Hepatocyte (in vitro differentiated cells): ENCODE measurements around the gene SLC25A14. TPM values are rescaled to one million over a fixed set of nuclear protein-coding genes. Genes with fewer than 3 reads are reported as not detected.
A peak's percentile ranks its signal among the peaks of the same experiment; 100 is the strongest.

ENCODE experiments used
- DNase-seq: peaks from one replicate; pipeline ENCODE4 v3.0.0-alpha.2; 2016; ENCODE audit warnings: low spot score
- H2AFZ ChIP-seq: fragments of 200-600 bp; sonication (generic); 2 replicates; pipeline ENCODE4 v1.6.0; 2016; ENCODE audit warnings: antibody characterized with exemption, mild to moderate bottlenecking
- H3K27ac ChIP-seq: fragments of 200-600 bp; sonication (generic); 2 replicates; pipeline ENCODE4 v1.5.1; 2016; ENCODE audit warnings: mild to moderate bottlenecking
- H3K27me3 ChIP-seq: fragments of 200-600 bp; sonication (generic); 2 replicates; pipeline ENCODE4 v1.6.1; 2016
- H3K36me3 ChIP-seq: fragments of 200-600 bp; sonication (generic); replicated peaks from 2 replicates; pipeline ENCODE4 v1.5.1; 2016; ENCODE audit warnings: low read depth; ENCODE audit not compliant: insufficient read depth
- H3K4me1 ChIP-seq: fragments of 200-600 bp; sonication (generic); 2 replicates; pipeline ENCODE4 v1.5.1; 2016; ENCODE audit warnings: mild to moderate bottlenecking, moderate library complexity; ENCODE audit not compliant: insufficient read depth
- H3K4me2 ChIP-seq: fragments of 200-600 bp; sonication (generic); 2 replicates; pipeline ENCODE4 v1.6.0; 2016
- H3K4me3 ChIP-seq: fragments of 200-600 bp; sonication (generic); 2 replicates; pipeline ENCODE4 v1.5.1; 2016; ENCODE audit warnings: mild to moderate bottlenecking
- H3K79me2 ChIP-seq: fragments of 200-600 bp; sonication (generic); 2 replicates; pipeline ENCODE4 v1.6.0; 2017; ENCODE audit warnings: mild to moderate bottlenecking
- H3K9me2 ChIP-seq: fragments of 200-600 bp; sonication (generic); replicated peaks from 2 replicates; pipeline ENCODE4 v1.6.0; 2017; ENCODE audit warnings: mild to moderate bottlenecking; ENCODE audit not compliant: insufficient read depth
- H3K9me3 ChIP-seq: fragments of 200-600 bp; sonication (generic); 2 replicates; pipeline ENCODE4 v1.5.1; 2016; ENCODE audit warnings: low read depth, mild to moderate bottlenecking
- H4K20me1 ChIP-seq: fragments of 200-600 bp; sonication (generic); 2 replicates; pipeline ENCODE4 v1.6.0; 2016; ENCODE audit warnings: mild to moderate bottlenecking; ENCODE audit not compliant: insufficient read depth, poor library complexity, severe bottlenecking
- EZH2 ChIP-seq: fragments of 200-600 bp; sonication (generic); IDR thresholded peaks from 2 replicates; pipeline ENCODE4 v1.6.1; 2016; ENCODE audit warnings: antibody characterized with exemption, mild to moderate bottlenecking, borderline replicate concordance
- EZH2phosphoT487 ChIP-seq: fragments of 200-600 bp; sonication (generic); IDR thresholded peaks from one replicate; pipeline ENCODE4 v1.6.1; 2018; ENCODE audit warnings: antibody characterized with exemption, mild to moderate bottlenecking, low read depth, moderate library complexity; ENCODE audit not compliant: unreplicated experiment, severe bottlenecking
- WGBS: methylation state at CpG from one replicate; pipeline ENCODE4 v1.1.6; 2016; ENCODE audit warnings: low lambda C conversion rate; ENCODE audit errors: missing lambda C conversion rate; 5-methylcytosine and 5-hydroxymethylcytosine counted together
- polyA plus RNA-seq: library from polyadenylated mRNA; unstranded; fragments of >200 nt; fragmentation: Nextera tagmentation; extraction: Ambion mirVana; gene quantifications from 2 replicates; pipeline ENCODE4 v1.2.1, GENCODE V29; 2016
- total RNA-seq: library from RNA; depleted of rRNA; stranded (reverse); fragments of >200 nt; gene quantifications from 2 replicates; pipeline ENCODE4 v1.2.3, GENCODE V29; 2014
- TF ChIP-seq, protein P1 (sequence below): fragments of 200-600 bp; sonication (generic); IDR thresholded peaks from 2 replicates; pipeline ENCODE4 v1.5.1; 2016; ENCODE audit warnings: antibody characterized with exemption, mild to moderate bottlenecking; ENCODE audit not compliant: poor library complexity

The SLC25A14 gene
- total and polyA plus RNA-seq, 2 experiments from 2014 or later: 16.0 to 18.9 TPM

DNA sequence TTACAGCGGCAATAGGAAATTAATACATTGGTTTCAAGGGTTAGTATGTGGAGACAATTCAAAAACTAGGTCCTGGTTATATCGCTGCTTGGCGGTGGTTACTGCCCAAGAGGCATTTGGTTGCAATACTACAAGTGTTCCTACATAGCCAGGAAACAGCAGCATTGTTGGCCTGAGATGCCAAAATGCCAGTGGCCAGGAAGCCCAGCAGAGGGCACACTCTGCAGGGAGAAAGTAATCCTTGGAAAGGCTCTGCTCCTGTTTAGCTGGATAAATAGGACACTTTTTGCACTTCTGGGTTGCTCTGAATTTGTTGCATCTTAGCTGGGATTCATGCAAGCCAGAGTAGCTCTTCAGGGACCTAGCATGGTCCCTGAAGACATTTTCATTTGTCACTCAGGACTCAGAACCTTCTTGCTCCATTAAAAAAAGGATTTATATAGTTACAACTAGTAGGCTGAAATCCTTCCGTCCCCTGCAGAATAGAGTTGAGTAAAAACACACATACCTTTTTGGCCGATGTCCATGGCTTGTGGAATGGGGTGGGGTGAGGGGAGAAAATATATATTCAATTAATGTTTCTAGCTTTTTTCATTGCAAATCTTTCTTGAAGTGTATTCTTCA, 53.8 kb downstream of the SLC25A14 start:
- Histone ChIP-seq H3K27me3 (no peaks in the 10 kb centered on the region), H3K4me2 (no peak overlapping the region), H3K9me2 (no peaks in the 10 kb centered on the region), H3K4me3 (no peak overlapping the region), H3K4me1 (no peaks in the 10 kb centered on the region), H4K20me1 (no peaks in the 10 kb centered on the region), H3K79me2 (no peaks in the 10 kb centered on the region), H3K9me3 (no peaks in the 10 kb centered on the region), H2AFZ (no peak overlapping the region), H3K36me3 (no peaks in the 10 kb centered on the region), H3K27ac (no peak overlapping the region)
- TF ChIP-seq, protein P1, sequence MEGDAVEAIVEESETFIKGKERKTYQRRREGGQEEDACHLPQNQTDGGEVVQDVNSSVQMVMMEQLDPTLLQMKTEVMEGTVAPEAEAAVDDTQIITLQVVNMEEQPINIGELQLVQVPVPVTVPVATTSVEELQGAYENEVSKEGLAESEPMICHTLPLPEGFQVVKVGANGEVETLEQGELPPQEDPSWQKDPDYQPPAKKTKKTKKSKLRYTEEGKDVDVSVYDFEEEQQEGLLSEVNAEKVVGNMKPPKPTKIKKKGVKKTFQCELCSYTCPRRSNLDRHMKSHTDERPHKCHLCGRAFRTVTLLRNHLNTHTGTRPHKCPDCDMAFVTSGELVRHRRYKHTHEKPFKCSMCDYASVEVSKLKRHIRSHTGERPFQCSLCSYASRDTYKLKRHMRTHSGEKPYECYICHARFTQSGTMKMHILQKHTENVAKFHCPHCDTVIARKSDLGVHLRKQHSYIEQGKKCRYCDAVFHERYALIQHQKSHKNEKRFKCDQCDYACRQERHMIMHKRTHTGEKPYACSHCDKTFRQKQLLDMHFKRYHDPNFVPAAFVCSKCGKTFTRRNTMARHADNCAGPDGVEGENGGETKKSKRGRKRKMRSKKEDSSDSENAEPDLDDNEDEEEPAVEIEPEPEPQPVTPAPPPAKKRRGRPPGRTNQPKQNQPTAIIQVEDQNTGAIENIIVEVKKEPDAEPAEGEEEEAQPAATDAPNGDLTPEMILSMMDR: peak; percentile 58
- no peak for TF ChIP-seq EZH2phosphoT487
- DNase-seq: peak; percentile 62
- 62% methylated on average over 5 of the region's 5 CpGs for WGBS

DNA sequence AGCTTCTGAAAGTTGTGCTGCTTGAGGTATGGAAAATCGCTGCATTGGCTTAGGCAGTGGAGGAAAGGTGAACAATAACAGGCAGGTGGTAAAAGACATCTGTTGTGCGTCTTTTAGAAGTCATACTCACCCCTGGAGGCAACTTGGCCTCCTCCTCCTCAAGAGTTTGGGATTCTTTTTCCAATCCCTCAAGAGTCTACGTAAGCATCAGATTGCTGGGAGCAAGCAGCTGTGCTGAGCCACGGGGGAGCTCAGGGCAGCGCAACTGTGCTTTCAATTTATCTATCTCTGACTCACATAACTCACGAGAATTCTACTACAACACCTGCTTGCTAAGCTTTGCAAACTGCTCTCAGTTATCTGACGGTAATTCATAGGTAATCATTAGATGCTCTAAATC, 55.6 kb downstream of the SLC25A14 start:
- no peaks in the 10 kb centered on the region for H3K27me3 ChIP-seq
- no peaks in the 10 kb centered on the region for H3K9me2 ChIP-seq
- no peaks in the 10 kb centered on the region for H4K20me1 ChIP-seq
- no peaks in the 10 kb centered on the region for H3K9me3 ChIP-seq
- H3K27ac ChIP-seq: no peak overlapping the region
- H3K79me2 ChIP-seq: no peaks in the 10 kb centered on the region
- WGBS: 59% methylated on average over 7 of the region's 7 CpGs
- H3K4me2 ChIP-seq: no peak overlapping the region
- H3K36me3 ChIP-seq: no peaks in the 10 kb centered on the region
- H3K4me1 ChIP-seq: no peaks in the 10 kb centered on the region
- DNase-seq: no peak
- no peak overlapping the region for H3K4me3 ChIP-seq
- TF ChIP-seq EZH2 (no peak), EZH2phosphoT487 (no peak)
- TF ChIP-seq, protein P1: no peak
- H2AFZ ChIP-seq: no peak overlapping the region

DNA sequence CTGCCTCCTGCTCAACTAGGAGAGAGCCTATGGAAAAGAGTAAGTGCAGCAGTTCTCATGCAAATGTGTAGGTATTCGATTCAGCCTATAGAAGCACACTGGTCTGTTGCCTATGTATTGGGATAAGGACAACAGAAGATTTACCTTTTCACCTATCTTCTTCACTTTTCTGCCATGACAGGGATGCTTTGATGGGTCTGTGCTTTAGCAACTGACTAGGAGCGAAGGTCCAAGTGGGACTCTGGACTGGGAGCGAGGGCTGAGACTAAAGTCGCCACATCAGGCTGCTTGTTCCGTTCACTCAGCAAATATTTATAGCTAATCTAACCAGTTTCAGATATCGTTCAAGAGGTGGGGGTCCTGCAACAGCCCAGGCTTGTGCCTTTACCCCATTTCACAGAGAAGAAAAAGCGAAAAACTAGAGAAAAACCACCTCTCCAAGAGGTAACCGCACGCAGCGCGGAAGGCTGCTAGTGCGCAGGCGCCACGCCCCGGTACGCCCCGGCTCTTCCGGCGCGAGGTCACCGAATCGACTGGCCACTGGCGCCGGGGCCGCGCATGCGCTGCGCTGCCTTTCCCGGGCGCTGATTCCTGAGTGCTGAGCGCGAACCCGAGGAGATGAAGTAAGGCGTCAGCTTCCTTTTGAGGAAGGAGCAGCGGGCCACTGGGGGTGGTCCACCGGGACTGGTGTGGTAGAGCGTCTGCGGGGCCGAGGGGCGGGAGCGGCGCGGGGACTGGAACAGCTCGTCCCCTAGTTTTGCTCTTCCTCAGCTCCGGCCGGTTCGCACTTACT, 61.9 kb downstream of the SLC25A14 start, which contains the start of gene RBMX2:
Gene RBMX2, plus strand, starts transcription at position 573 of the 793 bp plus-strand sequence. Its CDS starts 46 bp downstream, at position 619.
- H3K9me3 ChIP-seq: no peaks in the 10 kb centered on the region
- TF ChIP-seq, protein P1: no peak
- no peak for TF ChIP-seq EZH2phosphoT487
- no peak for TF ChIP-seq EZH2

More for the DNA sequence above, 61.9 kb downstream of the SLC25A14 start, which contains the start of gene RBMX2:
- H2AFZ ChIP-seq: peak within 1 kb of the TSS; percentile 61
- H3K4me1 ChIP-seq: peaks cover 3% of the 10 kb centered on the region
- H3K27me3 ChIP-seq: no peaks in the 10 kb centered on the region
- no peaks in the 10 kb centered on the region for H3K9me2 ChIP-seq
- peak; percentile 90 for DNase-seq
- peak within 1 kb of the TSS; percentile 38 for H3K27ac ChIP-seq
- peak within 1 kb of the TSS; percentile 79 for H3K4me2 ChIP-seq
- peaks cover 9% of the 10 kb centered on the region for H3K79me2 ChIP-seq
- H4K20me1 ChIP-seq: no peaks in the 10 kb centered on the region
- no peaks in the 10 kb centered on the region for H3K36me3 ChIP-seq
- H3K4me3 ChIP-seq: peak within 1 kb of the TSS; percentile 39
- 50% methylated on average over 47 of the region's 47 CpGs for WGBS
